Thoracic aorta (tissue), 2 donors: ENCODE results near the gene BTF3. TPM values are rescaled to one million over a fixed set of nuclear protein-coding genes. Genes with fewer than 3 reads are reported as not detected.
"Not testable (repeated sequence)": the region's sequence is repeated elsewhere in the genome, so short reads cannot be mapped to it uniquely, and the experiment has no call there.

Experiments
- ATAC-seq: fragments of 150-250 bp; one replicate; pipeline ENCODE4 v1.8.0; 2017; ENCODE audit warnings: low read depth; ENCODE audit not compliant: insufficient number of reproducible peaks, low FRiP score
- DNase-seq: peaks from one replicate; pipeline ENCODE4 v3.0.0-alpha.2; 2020; ENCODE audit warnings: low spot score
- H3K27ac ChIP-seq, 2 donors: fragments of 200-600 bp; sonication (generic); 1 replicate in 1 of 2; 2 replicates in 1 of 2; pipeline ENCODE4 v1.5.1; 2016; ENCODE audit warnings: mild to moderate bottlenecking in 2 of 2, moderate library complexity in 2 of 2
- H3K27me3 ChIP-seq: fragments of 200-600 bp; sonication (generic); replicated peaks from 2 replicates; pipeline ENCODE4 v1.6.0; 2016; ENCODE audit warnings: mild to moderate bottlenecking; ENCODE audit not compliant: insufficient read depth
- H3K36me3 ChIP-seq: fragments of 200-600 bp; sonication (generic); one replicate; pipeline ENCODE4 v1.5.1; 2016
- H3K4me1 ChIP-seq, 2 donors: fragments of 200-600 bp; sonication (generic); 1 replicate in 1 of 2; 2 replicates in 1 of 2; pipeline versions ENCODE4 v1.5.1 to v1.6.0; 2016; ENCODE audit warnings: low read depth in 2 of 2, mild to moderate bottlenecking in 1 of 2; ENCODE audit not compliant: control insufficient read depth in 1 of 2
- H3K4me3 ChIP-seq: fragments of 200-600 bp; sonication (generic); 2 replicates; pipeline ENCODE4 v1.5.1; 2016; ENCODE audit warnings: mild to moderate bottlenecking
- H3K9me3 ChIP-seq: fragments of 200-600 bp; sonication (generic); 2 replicates; pipeline ENCODE4 v1.5.1; 2016
- CTCF ChIP-seq: fragments of 200-600 bp; sonication (generic); IDR thresholded peaks from one replicate; pipeline ENCODE4 v1.5.1; 2019; ENCODE audit warnings: antibody characterized with exemption
- total RNA-seq, 2 donors: library from RNA; depleted of rRNA; stranded (reverse); fragments of >200 nt; gene quantifications; one replicate each; pipeline versions ENCODE4 v1.1.0 to v1.2.3, GENCODE V29; 2016

The BTF3 gene
- total RNA-seq, 2 donors from 2014 or later: 250 to 407 TPM

DNA sequence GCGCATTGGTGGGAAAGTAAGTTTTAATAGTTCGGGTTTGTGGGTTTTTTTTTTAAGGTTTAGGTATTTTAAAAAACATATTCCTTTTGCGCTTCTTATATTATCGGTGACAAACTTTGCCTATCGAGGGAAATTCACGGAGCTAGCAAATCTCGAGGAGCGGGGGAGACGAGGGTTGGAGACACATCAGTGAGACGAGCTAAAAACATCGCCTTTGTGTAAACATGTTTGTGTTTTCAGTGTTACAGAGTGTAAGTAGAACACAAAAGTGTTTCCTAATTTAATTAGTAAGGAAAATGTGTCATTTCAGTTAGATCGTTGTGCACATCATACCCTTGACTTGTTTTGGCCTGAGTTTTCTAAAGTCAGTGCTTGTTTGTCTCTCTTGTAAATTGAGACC is 945 bp downstream of the BTF3 start:
- Histone ChIP-seq H3K27me3 (no peaks in the 10 kb centered on the region), H3K4me1 (peaks cover 24 to 35% of the 10 kb centered on the region in 2 donors), H3K36me3 (peaks cover 13% of the 10 kb centered on the region), H3K27ac (peak overlapping the region; percentile 93 to 97), H3K9me3 (no peaks in the 10 kb centered on the region), H3K4me3 (peak overlapping the region; percentile 95)
- DNase-seq: no peak
- TF ChIP-seq CTCF: no peak
- no peak for ATAC-seq

DNA sequence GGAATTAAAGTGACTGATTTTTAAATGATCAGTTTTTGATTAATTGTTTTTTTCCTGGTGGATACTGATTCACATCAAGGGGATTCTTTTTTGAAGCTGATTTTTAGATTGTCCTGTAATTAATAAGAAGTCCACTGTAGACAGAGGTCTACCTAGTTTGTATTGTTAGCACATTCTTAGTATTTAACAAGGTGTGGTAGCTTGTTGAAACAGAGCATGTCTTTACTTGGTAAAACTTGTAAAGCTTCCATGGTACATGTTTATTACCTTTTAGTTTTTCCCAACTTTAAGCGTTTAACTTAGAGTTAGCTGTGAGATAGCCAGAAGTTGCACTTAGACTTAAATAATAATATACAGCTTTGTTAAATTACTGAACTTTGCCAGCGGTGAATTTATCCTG is 1.5 kb downstream of the BTF3 start:
- Histone ChIP-seq H3K27ac (no peak overlapping the region), H3K27me3 (no peaks in the 10 kb centered on the region), H3K9me3 (no peaks in the 10 kb centered on the region), H3K4me3 (peak overlapping the region; percentile 95), H3K36me3 (peaks cover 15% of the 10 kb centered on the region), H3K4me1 (peaks cover 24 to 35% of the 10 kb centered on the region in 2 donors)
- ATAC-seq: no peak
- no peak for DNase-seq
- TF ChIP-seq CTCF: no peak

DNA sequence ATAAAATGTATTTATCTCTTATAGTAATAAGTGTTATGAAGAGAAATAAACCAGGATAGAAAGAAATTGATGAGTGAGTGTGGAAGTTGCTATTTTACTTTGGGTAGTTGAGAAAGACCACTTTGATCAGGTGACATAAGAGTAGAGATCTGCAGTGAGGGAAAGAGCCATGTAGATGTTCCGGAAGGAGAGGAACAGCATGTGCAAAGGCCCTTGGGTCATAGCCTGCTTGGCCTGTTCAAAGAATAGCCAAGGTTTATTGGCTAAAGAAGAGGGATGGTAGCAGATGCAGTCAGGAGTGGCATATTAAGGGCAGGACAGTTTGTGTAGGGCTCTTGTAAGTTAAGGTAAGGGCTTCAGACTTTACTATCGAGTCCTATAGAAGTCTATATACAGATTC is 3.2 kb downstream of the BTF3 start:
- peaks cover 20% of the 10 kb centered on the region for H3K36me3 ChIP-seq
- H3K4me3 ChIP-seq: no peak overlapping the region
- no peak overlapping the region for H3K27ac ChIP-seq
- no peaks in the 10 kb centered on the region for H3K9me3 ChIP-seq
- no peak for TF ChIP-seq CTCF
- H3K4me1 ChIP-seq: peaks cover 24 to 35% of the 10 kb centered on the region in 2 donors
- H3K27me3 ChIP-seq: no peaks in the 10 kb centered on the region
- ATAC-seq (no peak), DNase-seq (no peak)

DNA sequence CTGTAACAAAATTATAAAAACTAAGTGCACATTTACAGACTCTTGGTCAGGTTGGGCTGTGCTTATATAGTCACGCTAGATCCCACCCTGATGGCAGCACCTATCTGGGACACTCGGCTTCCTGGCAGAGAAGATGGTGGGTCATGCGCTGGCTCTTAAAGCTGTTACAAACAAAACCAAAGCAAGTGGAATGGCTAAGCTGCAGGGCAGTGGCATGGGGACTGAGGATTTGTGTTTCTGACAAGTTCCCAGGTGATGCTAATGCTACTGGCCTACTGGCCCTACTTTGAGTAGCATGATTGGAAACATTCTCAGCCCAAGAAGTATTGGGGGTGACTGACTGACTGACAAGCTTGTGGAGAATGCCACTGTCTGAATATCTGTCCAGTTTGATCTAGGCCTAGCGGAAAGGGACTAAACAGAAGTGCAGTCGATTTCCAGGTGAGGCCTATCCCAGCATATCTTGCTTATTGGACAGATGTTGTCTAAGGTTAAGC is 8.3 kb downstream of the BTF3 start:
- no peak for DNase-seq
- Histone ChIP-seq H3K27me3 (no peaks in the 10 kb centered on the region), H3K36me3 (peaks cover 20% of the 10 kb centered on the region), H3K4me3 (no peak overlapping the region), H3K4me1 (peaks cover 0 to 19% of the 10 kb centered on the region in 2 donors), H3K27ac (no peak overlapping the region), H3K9me3 (no peaks in the 10 kb centered on the region)
- ATAC-seq: no peak
- no peak for TF ChIP-seq CTCF

GRCh38 chr5:73507062-73507461 is 8.8 kb downstream of the BTF3 start:
- ATAC-seq (no peak), DNase-seq (no peak)
- Histone ChIP-seq H3K27me3 (no peaks in the 10 kb centered on the region), H3K4me3 (no peak overlapping the region), H3K27ac (peak overlapping the region in 1 of 2 donors; percentile 50), H3K4me1 (peaks cover 0 to 18% of the 10 kb centered on the region in 2 donors), H3K36me3 (peaks cover 20% of the 10 kb centered on the region), H3K9me3 (no peaks in the 10 kb centered on the region)
- TF ChIP-seq CTCF: no peak

GRCh38 chr5:73508521-73508920 is 10.3 kb downstream of the BTF3 start:
- Histone ChIP-seq H3K4me1 (peaks cover 0 to 18% of the 10 kb centered on the region in 2 donors), H3K4me3 (peak overlapping the region; percentile 61), H3K27ac (peak overlapping the region; percentile 52 to 69), H3K36me3 (peaks cover 11% of the 10 kb centered on the region)
- DNase-seq, ATAC-seq, H3K9me3 ChIP-seq, H3K27me3 ChIP-seq: not testable (repeated sequence)
